Measurements from ENCODE around the gene TNKS2.
A peak's percentile ranks its signal among the peaks of the same experiment; 100 is the strongest.

Gene TNKS2

DNA sequence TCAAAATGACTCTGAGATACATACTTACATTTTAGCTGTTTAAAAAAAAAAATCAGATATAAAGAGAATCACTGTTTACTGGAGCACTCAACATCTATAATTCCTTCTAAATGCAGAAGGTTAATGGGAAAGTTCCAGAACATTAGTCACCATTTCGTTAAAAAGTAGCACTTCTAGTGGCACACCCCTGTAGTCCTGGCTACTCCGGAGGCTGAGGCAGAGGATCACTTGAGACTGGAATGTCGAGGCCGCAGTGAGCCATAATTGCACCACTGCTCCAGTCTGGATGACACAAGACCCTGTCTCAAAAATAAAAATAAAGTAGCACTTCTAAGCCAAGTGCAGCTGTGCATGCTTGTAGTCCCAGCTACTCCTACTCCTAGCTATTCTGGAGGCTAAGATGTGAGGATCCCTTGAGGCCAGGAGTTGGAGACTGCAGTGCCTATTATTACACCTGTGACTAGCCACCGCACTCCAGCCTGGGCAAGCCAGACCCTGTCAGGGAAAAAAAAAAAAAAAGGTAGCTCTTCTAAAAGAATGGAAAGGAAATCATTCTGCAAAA, 108.9 kb downstream of the TNKS2 start:
- TF ChIP-seq, protein P1, sequence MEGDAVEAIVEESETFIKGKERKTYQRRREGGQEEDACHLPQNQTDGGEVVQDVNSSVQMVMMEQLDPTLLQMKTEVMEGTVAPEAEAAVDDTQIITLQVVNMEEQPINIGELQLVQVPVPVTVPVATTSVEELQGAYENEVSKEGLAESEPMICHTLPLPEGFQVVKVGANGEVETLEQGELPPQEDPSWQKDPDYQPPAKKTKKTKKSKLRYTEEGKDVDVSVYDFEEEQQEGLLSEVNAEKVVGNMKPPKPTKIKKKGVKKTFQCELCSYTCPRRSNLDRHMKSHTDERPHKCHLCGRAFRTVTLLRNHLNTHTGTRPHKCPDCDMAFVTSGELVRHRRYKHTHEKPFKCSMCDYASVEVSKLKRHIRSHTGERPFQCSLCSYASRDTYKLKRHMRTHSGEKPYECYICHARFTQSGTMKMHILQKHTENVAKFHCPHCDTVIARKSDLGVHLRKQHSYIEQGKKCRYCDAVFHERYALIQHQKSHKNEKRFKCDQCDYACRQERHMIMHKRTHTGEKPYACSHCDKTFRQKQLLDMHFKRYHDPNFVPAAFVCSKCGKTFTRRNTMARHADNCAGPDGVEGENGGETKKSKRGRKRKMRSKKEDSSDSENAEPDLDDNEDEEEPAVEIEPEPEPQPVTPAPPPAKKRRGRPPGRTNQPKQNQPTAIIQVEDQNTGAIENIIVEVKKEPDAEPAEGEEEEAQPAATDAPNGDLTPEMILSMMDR (IDR thresholded peaks at IDR 0.05; ENCODE audit: control insufficient read depth, extremely low read depth, insufficient read depth), result no peak
- H3K4me3 ChIP-seq (ENCODE audit: low read depth, low read length), result no peak overlapping the region
- DNase-seq (ENCODE audit: low read depth), result no peak

DNA sequence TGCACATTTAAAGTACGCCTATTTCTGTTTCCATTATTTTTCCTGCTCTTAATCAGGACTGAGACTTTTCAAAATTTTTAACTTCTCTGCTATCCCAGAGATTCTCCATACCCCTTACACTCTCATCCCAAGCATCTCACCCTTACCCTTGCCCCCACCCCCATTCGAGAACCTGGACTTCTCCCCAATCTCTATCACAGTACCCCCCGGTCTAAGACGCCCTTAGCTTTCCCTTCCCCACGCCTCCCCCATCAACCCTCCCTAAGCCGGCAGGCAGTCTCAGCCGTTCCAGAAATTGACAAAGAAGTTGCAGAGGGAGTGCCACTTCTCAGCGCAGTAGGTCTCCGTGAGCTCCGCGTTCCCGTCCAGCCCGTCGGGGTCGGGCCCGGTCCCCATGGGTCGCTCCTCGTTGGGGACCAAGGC, 109.7 kb downstream of the TNKS2 start:
- H3K4me3 ChIP-seq (ENCODE audit: low read depth, low read length), result peak overlapping the region; percentile 62
- TF ChIP-seq, protein P1 (IDR thresholded peaks at IDR 0.05; ENCODE audit: control insufficient read depth, extremely low read depth, insufficient read depth), result no peak
- no peak for DNase-seq (ENCODE audit: low read depth)

DNA sequence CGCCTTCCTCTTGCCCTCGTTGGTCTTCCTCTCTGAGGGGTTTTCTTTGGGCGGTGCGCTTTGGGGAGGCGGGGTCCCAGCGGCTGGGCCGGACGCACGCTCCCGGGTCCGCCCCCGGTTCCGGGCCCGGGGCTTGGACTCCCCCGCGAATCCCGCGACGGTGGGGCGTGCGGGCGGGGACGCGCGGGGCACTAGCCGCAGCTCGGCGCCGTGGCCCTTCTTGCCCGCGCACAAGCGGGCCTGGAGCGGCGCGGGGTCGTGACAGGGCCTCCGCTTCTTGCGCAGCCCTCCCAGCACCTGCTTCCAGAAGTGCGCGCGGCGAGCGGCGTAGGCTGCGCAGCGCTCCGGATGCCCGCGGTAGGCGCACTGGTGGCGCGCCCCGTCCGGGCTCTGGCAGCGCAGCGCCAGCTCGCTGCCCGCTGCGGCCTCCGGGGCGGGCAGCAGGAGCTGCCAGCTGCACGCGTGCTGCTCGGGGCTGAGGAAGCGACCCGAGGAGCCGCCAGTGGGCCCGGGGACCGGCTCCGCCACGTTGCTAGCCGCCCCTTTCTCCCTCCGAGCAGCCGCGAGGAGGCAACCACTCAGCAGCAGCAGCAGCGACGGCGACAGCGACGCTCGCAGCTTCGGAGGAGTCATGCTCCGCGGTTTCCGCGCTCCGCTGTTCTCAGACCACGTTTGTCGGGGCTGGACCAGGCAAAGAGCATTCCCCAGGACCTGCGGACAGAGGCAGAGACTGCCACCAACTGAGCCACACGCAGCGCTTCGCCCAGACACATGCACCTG, 110.3 kb downstream of the TNKS2 start:
- TF ChIP-seq, protein P1 (IDR thresholded peaks at IDR 0.05; ENCODE audit: control insufficient read depth, extremely low read depth, insufficient read depth), result peak; percentile 86
- peak overlapping the region; percentile 62 for H3K4me3 ChIP-seq (ENCODE audit: low read depth, low read length)
- DNase-seq (ENCODE audit: low read depth), result peak; percentile 67

DNA sequence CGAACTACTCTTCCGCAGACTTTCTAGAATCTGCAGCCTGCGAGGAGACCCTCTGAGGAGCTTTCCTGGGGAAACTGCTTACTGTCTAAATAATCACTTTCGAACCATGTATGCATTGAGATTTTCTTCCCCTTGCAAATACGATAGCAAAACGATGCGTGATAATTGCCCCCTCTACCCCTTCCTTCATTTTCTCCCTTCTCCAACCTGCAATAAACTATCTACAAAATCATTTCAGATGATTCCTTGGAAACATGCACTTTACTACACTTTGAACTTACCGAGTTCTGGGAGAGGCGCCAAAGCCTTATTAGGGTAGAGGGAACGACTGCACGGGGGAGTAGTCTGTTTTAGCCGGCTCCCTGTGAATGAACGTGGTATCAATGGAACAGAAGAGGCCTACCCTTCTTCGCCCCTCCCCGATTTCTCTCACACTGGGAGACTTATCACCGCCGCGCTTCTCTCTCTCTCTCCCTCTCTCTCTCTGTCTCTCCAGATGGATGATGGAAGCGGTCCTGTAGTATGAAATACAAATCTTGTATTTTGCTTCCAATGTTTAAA, 111.0 kb downstream of the TNKS2 start, which contains the start of gene FGFBP3:
TSS of gene FGFBP3 (minus strand) at position 370 of the 561 bp plus-strand sequence. CDS start 517 bp downstream, outside the sequence.
- TF ChIP-seq, protein P1 (IDR thresholded peaks at IDR 0.05; ENCODE audit: control insufficient read depth, extremely low read depth, insufficient read depth), result no peak
- H3K4me3 ChIP-seq (ENCODE audit: low read depth, low read length), result peak within 1 kb of the TSS; percentile 62
- no peak for DNase-seq (ENCODE audit: low read depth)

DNA sequence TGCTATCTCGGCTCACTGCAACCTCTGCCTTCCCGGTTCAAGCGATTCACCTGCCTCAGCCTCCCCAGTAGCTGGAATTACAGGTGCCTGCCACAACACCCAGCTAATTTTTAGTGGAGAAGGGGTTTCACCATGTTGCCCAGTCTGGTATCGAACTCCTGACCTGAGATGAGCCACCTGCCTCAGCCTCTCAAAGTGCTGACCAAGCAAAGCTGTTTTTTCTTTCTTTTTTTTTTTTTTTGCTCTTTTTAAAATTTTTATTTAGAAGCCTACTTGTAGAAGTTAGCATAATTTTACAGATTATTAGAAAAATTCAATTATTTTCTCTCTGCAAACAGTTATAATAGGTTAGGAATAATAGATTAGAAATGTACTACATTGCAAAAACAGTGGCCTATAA, 112.2 kb downstream of the TNKS2 start:
- no peak for DNase-seq (ENCODE audit: low read depth)
- TF ChIP-seq, protein P1 (IDR thresholded peaks at IDR 0.05; ENCODE audit: control insufficient read depth, extremely low read depth, insufficient read depth), result no peak
- no peak overlapping the region for H3K4me3 ChIP-seq (ENCODE audit: low read depth, low read length)
